Subcutaneous abdominal adipose tissue (tissue), 5 donors: ENCODE data around the gene SUSD4.

Experiments
- H3K27ac ChIP-seq: one replicate; pipeline ENCODE4 v1.7.0; 2013; ENCODE audit warnings: low read depth, mild to moderate bottlenecking, inconsistent platforms, low read length, moderate library complexity
- H3K27me3 ChIP-seq, 5 donors: one replicate each; pipeline ENCODE4 v1.7.0; 2013; ENCODE audit warnings: low read length in 5 of 5, inconsistent platforms in 1 of 5; ENCODE audit not compliant: control insufficient read depth in 5 of 5, insufficient read depth in 4 of 5
- H3K36me3 ChIP-seq, 5 donors: one replicate each; pipeline ENCODE4 v1.7.0; 2013; ENCODE audit warnings: low read length in 5 of 5; ENCODE audit not compliant: control insufficient read depth in 5 of 5, insufficient read depth in 5 of 5
- H3K4me1 ChIP-seq, 5 donors: one replicate each; pipeline ENCODE4 v1.7.0; 2013; ENCODE audit warnings: low read length in 5 of 5, mild to moderate bottlenecking in 3 of 5, moderate library complexity in 1 of 5; ENCODE audit not compliant: control insufficient read depth in 5 of 5, insufficient read depth in 5 of 5
- H3K4me3 ChIP-seq, 5 donors: one replicate each; pipeline ENCODE4 v1.7.0; 2013; ENCODE audit warnings: low read length in 5 of 5, low read depth in 1 of 5
- H3K9ac ChIP-seq, 5 donors: one replicate each; pipeline ENCODE4 v1.7.0; 2013; ENCODE audit warnings: low read length in 5 of 5, mild to moderate bottlenecking in 4 of 5, moderate library complexity in 3 of 5
- H3K9me3 ChIP-seq, 5 donors: one replicate each; pipeline ENCODE4 v1.7.0; 2013; ENCODE audit warnings: low read length in 5 of 5; ENCODE audit not compliant: control insufficient read depth in 5 of 5
- donor health status: healthy.
- donor health status: healthy.
- donor health status: healthy.
- donor health status: healthy.
- donor health status: healthy.

The SUSD4 gene

GRCh38 chr1:223211323-223211985, 152.5 kb downstream of the SUSD4 start:
- H3K36me3 ChIP-seq: no peaks in the 10 kb centered on the region

GRCh38 chr1:223210788-223211120, 153.2 kb downstream of the SUSD4 start:
- Histone ChIP-seq H3K36me3 (no peaks in the 10 kb centered on the region), H3K9ac (no peak overlapping the region), H3K9me3 (no peaks in the 10 kb centered on the region), H3K4me3 (no peak overlapping the region), H3K4me1 (peaks cover 0 to 24% (median 0%) of the 10 kb centered on the region in 5 donors), H3K27me3 (peaks cover 0 to 2% (median 0%) of the 10 kb centered on the region in 5 donors), H3K27ac (no peak overlapping the region)

More at GRCh38 chr1:223211323-223211985, 152.5 kb downstream of the SUSD4 start:
- Histone ChIP-seq H3K27me3 (peaks cover 0 to 2% (median 0%) of the 10 kb centered on the region in 5 donors), H3K4me3 (no peak overlapping the region), H3K27ac (no peak overlapping the region), H3K9me3 (no peaks in the 10 kb centered on the region), H3K9ac (no peak overlapping the region), H3K4me1 (peaks cover 0 to 24% (median 0%) of the 10 kb centered on the region in 5 donors)

- H3K36me3 ChIP-seq: no peaks in the 10 kb centered on the region
- H3K27ac ChIP-seq: no peak overlapping the region
- H3K27me3 ChIP-seq: peaks cover 0 to 2% (median 0%) of the 10 kb centered on the region in 5 donors
- H3K4me1 ChIP-seq: peaks cover 0 to 24% (median 0%) of the 10 kb centered on the region in 5 donors
- H3K9ac ChIP-seq: no peak overlapping the region
- H3K4me3 ChIP-seq: no peak overlapping the region
- H3K9me3 ChIP-seq: no peaks in the 10 kb centered on the region
Observed at GRCh38 chr1:223209992-223210787, 153.8 kb downstream of the SUSD4 start.

- Histone ChIP-seq H3K4me1 (peaks cover 0 to 24% (median 0%) of the 10 kb centered on the region in 5 donors), H3K9ac (no peak overlapping the region), H3K36me3 (no peaks in the 10 kb centered on the region), H3K9me3 (no peaks in the 10 kb centered on the region), H3K27ac (no peak overlapping the region), H3K4me3 (no peak overlapping the region), H3K27me3 (peaks cover 0 to 2% (median 0%) of the 10 kb centered on the region in 5 donors)
Observed at GRCh38 chr1:223209293-223209898, 154.6 kb downstream of the SUSD4 start.

GRCh38 chr1:223208164-223209076, 155.6 kb downstream of the SUSD4 start:
- peaks cover 0 to 24% (median 0%) of the 10 kb centered on the region in 5 donors for H3K4me1 ChIP-seq
- no peak overlapping the region for H3K4me3 ChIP-seq
- H3K27me3 ChIP-seq: peaks cover 0 to 2% (median 0%) of the 10 kb centered on the region in 5 donors
- no peaks in the 10 kb centered on the region for H3K9me3 ChIP-seq
- H3K9ac ChIP-seq: no peak overlapping the region
- H3K27ac ChIP-seq: no peak overlapping the region
- H3K36me3 ChIP-seq: no peaks in the 10 kb centered on the region

GRCh38 chr1:223207293-223208066, 156.5 kb downstream of the SUSD4 start:
- H3K9ac ChIP-seq: no peak overlapping the region
- H3K27ac ChIP-seq: no peak overlapping the region
- peaks cover 0 to 24% (median 0%) of the 10 kb centered on the region in 5 donors for H3K4me1 ChIP-seq
- H3K9me3 ChIP-seq: no peaks in the 10 kb centered on the region
- H3K4me3 ChIP-seq: no peak overlapping the region
- H3K27me3 ChIP-seq: peaks cover 0 to 7% (median 3%) of the 10 kb centered on the region in 5 donors
- no peaks in the 10 kb centered on the region for H3K36me3 ChIP-seq

- Histone ChIP-seq H3K9me3 (no peaks in the 10 kb centered on the region), H3K27me3 (peaks cover 0 to 7% (median 3%) of the 10 kb centered on the region in 5 donors), H3K4me1 (peaks cover 0 to 24% (median 0%) of the 10 kb centered on the region in 5 donors), H3K36me3 (no peaks in the 10 kb centered on the region), H3K4me3 (no peak overlapping the region), H3K9ac (no peak overlapping the region), H3K27ac (no peak overlapping the region)
Observed at GRCh38 chr1:223204424-223204823, 159.6 kb downstream of the SUSD4 start.

- Histone ChIP-seq H3K27ac (no peak overlapping the region), H3K27me3 (peaks cover 0 to 7% (median 3%) of the 10 kb centered on the region in 5 donors), H3K4me1 (peaks cover 0 to 20% (median 0%) of the 10 kb centered on the region in 5 donors), H3K4me3 (no peak overlapping the region), H3K9ac (no peak overlapping the region), H3K9me3 (no peaks in the 10 kb centered on the region), H3K36me3 (no peaks in the 10 kb centered on the region)
Observed at GRCh38 chr1:223203694-223204093, 160.3 kb downstream of the SUSD4 start.

GRCh38 chr1:223203034-223203408, 161.0 kb downstream of the SUSD4 start:
- Histone ChIP-seq H3K27ac (no peak overlapping the region), H3K9me3 (no peaks in the 10 kb centered on the region), H3K36me3 (no peaks in the 10 kb centered on the region), H3K4me1 (peaks cover 0 to 14% (median 0%) of the 10 kb centered on the region in 5 donors), H3K4me3 (no peak overlapping the region), H3K27me3 (peaks cover 0 to 7% (median 3%) of the 10 kb centered on the region in 5 donors), H3K9ac (no peak overlapping the region)
